T-helper 17 cell (primary cell): ENCODE measurements around the gene SLC1A1. TPM values are rescaled to one million over a fixed set of nuclear protein-coding genes. Genes with fewer than 3 reads are reported as not detected.

Experiments
- ATAC-seq: fragments of 150-1000 bp; cut with Tn5 transposase; 2 replicates; pipeline ENCODE4 v1.10.0; 2021; ENCODE audit warnings: mild to moderate bottlenecking, moderate library complexity
- DNase-seq, 3 donors: peaks; one replicate each; pipeline versions ENCODE4 v3.0.0 to v3.0.0-alpha.2; 2020 to 2021
- H3K9me3 ChIP-seq: one replicate; pipeline ENCODE4 v1.7.0; 2013; ENCODE audit warnings: low read length, mild to moderate bottlenecking; ENCODE audit not compliant: control insufficient read depth, poor library complexity, severe bottlenecking
- H3K27ac Mint-ChIP-seq: one replicate; pipeline ENCODE4 v1.8.0; 2022; ENCODE audit warnings: mild to moderate bottlenecking, moderate library complexity, mixed read lengths
- H3K27me3 Mint-ChIP-seq: one replicate; pipeline ENCODE4 v1.8.0; 2022; ENCODE audit warnings: mixed read lengths
- H3K36me3 Mint-ChIP-seq: one replicate; pipeline ENCODE4 v1.8.0; 2022; ENCODE audit warnings: low read depth, mixed read lengths
- H3K4me1 Mint-ChIP-seq: one replicate; pipeline ENCODE4 v1.8.0; 2022; ENCODE audit warnings: mild to moderate bottlenecking, mixed read lengths
- H3K4me3 Mint-ChIP-seq: one replicate; pipeline ENCODE4 v1.8.0; 2022; ENCODE audit warnings: mild to moderate bottlenecking, moderate library complexity, mixed read lengths
- total RNA-seq, 4 donors: library from RNA in 2 of 4; stranded (reverse) in 2 of 4; gene quantifications; one replicate each; pipeline ENCODE4 v1.2.3 and lab custom pipeline; 2022 to 2026

Gene SLC1A1
- total RNA-seq, 2 donors from 2014 or later: 0.07 to 0.13 TPM

- H3K27me3 Mint-ChIP-seq: peaks cover 16% of the 10 kb centered on the region
- no peak for ATAC-seq
- H3K9me3 ChIP-seq: no peaks in the 10 kb centered on the region
These were observed 88.7 kb downstream of the SLC1A1 start for GRCh38 chr9:4579001-4579400.

GRCh38 chr9:4581035-4581760 is 90.9 kb downstream of the SLC1A1 start:
- DNase-seq: no peak
- Mint-ChIP-seq H3K4me3 (no peak overlapping the region), H3K27ac (no peak overlapping the region), H3K36me3 (peaks cover 4% of the 10 kb centered on the region), H3K4me1 (no peaks in the 10 kb centered on the region), H3K27me3 (peaks cover 13% of the 10 kb centered on the region)
- ATAC-seq: no peak
- no peaks in the 10 kb centered on the region for H3K9me3 ChIP-seq

More at GRCh38 chr9:4579001-4579400, 88.7 kb downstream of the SLC1A1 start:
- H3K4me1 Mint-ChIP-seq: peaks cover 2% of the 10 kb centered on the region
- no peak for DNase-seq
- no peak overlapping the region for H3K27ac Mint-ChIP-seq
- peaks cover 4% of the 10 kb centered on the region for H3K36me3 Mint-ChIP-seq
- H3K4me3 Mint-ChIP-seq: no peak overlapping the region

GRCh38 chr9:4581861-4582565 is 91.7 kb downstream of the SLC1A1 start:
- Mint-ChIP-seq H3K27me3 (peaks cover 9% of the 10 kb centered on the region), H3K27ac (no peak overlapping the region), H3K4me1 (no peaks in the 10 kb centered on the region), H3K4me3 (no peak overlapping the region), H3K36me3 (peaks cover 4% of the 10 kb centered on the region)
- H3K9me3 ChIP-seq: no peaks in the 10 kb centered on the region
- no peak for ATAC-seq
- DNase-seq: no peak

GRCh38 chr9:4583001-4583400 is 92.7 kb downstream of the SLC1A1 start:
- Mint-ChIP-seq H3K4me3 (no peak overlapping the region), H3K27ac (no peak overlapping the region), H3K27me3 (peaks cover 9% of the 10 kb centered on the region), H3K4me1 (no peaks in the 10 kb centered on the region), H3K36me3 (peaks cover 2% of the 10 kb centered on the region)
- ATAC-seq (no peak), DNase-seq (no peak)
- H3K9me3 ChIP-seq: no peaks in the 10 kb centered on the region

GRCh38 chr9:4584636-4585035 is 94.4 kb downstream of the SLC1A1 start:
- Mint-ChIP-seq H3K27me3 (peaks cover 9% of the 10 kb centered on the region), H3K4me3 (no peak overlapping the region), H3K36me3 (peaks cover 2% of the 10 kb centered on the region), H3K4me1 (no peaks in the 10 kb centered on the region), H3K27ac (no peak overlapping the region)
- ATAC-seq (no peak), DNase-seq (no peak)
- no peaks in the 10 kb centered on the region for H3K9me3 ChIP-seq

GRCh38 chr9:4585135-4585534 is 94.9 kb downstream of the SLC1A1 start:
- H3K4me1 Mint-ChIP-seq: no peaks in the 10 kb centered on the region
- H3K36me3 Mint-ChIP-seq: peaks cover 2% of the 10 kb centered on the region
- no peak for DNase-seq
- H3K4me3 Mint-ChIP-seq: no peak overlapping the region
- ATAC-seq: no peak
- no peaks in the 10 kb centered on the region for H3K9me3 ChIP-seq
- H3K27ac Mint-ChIP-seq: no peak overlapping the region
- peaks cover 9% of the 10 kb centered on the region for H3K27me3 Mint-ChIP-seq

GRCh38 chr9:4588721-4589120 is 98.5 kb downstream of the SLC1A1 start:
- H3K27me3 Mint-ChIP-seq: no peaks in the 10 kb centered on the region
- H3K36me3 Mint-ChIP-seq: peaks cover 2% of the 10 kb centered on the region
- H3K4me3 Mint-ChIP-seq: no peak overlapping the region
- DNase-seq (no peak), ATAC-seq (no peak)
- peaks cover 4% of the 10 kb centered on the region for H3K4me1 Mint-ChIP-seq
- no peaks in the 10 kb centered on the region for H3K9me3 ChIP-seq
- H3K27ac Mint-ChIP-seq: no peak overlapping the region

- H3K9me3 ChIP-seq: no peaks in the 10 kb centered on the region
- no peak overlapping the region for H3K4me3 Mint-ChIP-seq
- H3K27ac Mint-ChIP-seq: no peak overlapping the region
- H3K4me1 Mint-ChIP-seq: peaks cover 15% of the 10 kb centered on the region
- peaks cover 10% of the 10 kb centered on the region for H3K36me3 Mint-ChIP-seq
- H3K27me3 Mint-ChIP-seq: no peaks in the 10 kb centered on the region
- no peak for DNase-seq
- no peak for ATAC-seq
These were observed 100.3 kb downstream of the SLC1A1 start for GRCh38 chr9:4590430-4591122.

- Mint-ChIP-seq H3K4me3 (no peak overlapping the region), H3K27ac (no peak overlapping the region), H3K4me1 (peaks cover 18% of the 10 kb centered on the region), H3K27me3 (no peaks in the 10 kb centered on the region), H3K36me3 (peaks cover 10% of the 10 kb centered on the region)
- ATAC-seq: no peak
- DNase-seq: no peak
- H3K9me3 ChIP-seq: no peaks in the 10 kb centered on the region
These were observed 100.8 kb downstream of the SLC1A1 start for GRCh38 chr9:4591123-4591500.

- DNase-seq (no peak), ATAC-seq (no peak)
- Mint-ChIP-seq H3K4me1 (peaks cover 27% of the 10 kb centered on the region), H3K27me3 (no peaks in the 10 kb centered on the region), H3K27ac (no peak overlapping the region), H3K36me3 (peaks cover 10% of the 10 kb centered on the region), H3K4me3 (no peak overlapping the region)
- H3K9me3 ChIP-seq: no peaks in the 10 kb centered on the region
These were observed 102.0 kb downstream of the SLC1A1 start for GRCh38 chr9:4592295-4592694.

GRCh38 chr9:4592886-4593285 is 102.6 kb downstream of the SLC1A1 start:
- no peak overlapping the region for H3K27ac Mint-ChIP-seq
- DNase-seq (no peak), ATAC-seq (no peak)
- H3K9me3 ChIP-seq: no peaks in the 10 kb centered on the region
- H3K27me3 Mint-ChIP-seq: no peaks in the 10 kb centered on the region
- peaks cover 27% of the 10 kb centered on the region for H3K4me1 Mint-ChIP-seq
- peaks cover 10% of the 10 kb centered on the region for H3K36me3 Mint-ChIP-seq
- no peak overlapping the region for H3K4me3 Mint-ChIP-seq

- no peaks in the 10 kb centered on the region for H3K27me3 Mint-ChIP-seq
- peaks cover 10% of the 10 kb centered on the region for H3K36me3 Mint-ChIP-seq
- no peak overlapping the region for H3K4me3 Mint-ChIP-seq
- no peaks in the 10 kb centered on the region for H3K9me3 ChIP-seq
- ATAC-seq (no peak), DNase-seq (no peak)
- peak overlapping the region; percentile 86 for H3K27ac Mint-ChIP-seq
- peaks cover 27% of the 10 kb centered on the region for H3K4me1 Mint-ChIP-seq
These were observed 104.3 kb downstream of the SLC1A1 start for GRCh38 chr9:4594545-4594944.

GRCh38 chr9:4594994-4595393 is 104.7 kb downstream of the SLC1A1 start:
- Mint-ChIP-seq H3K27ac (peak overlapping the region; percentile 86), H3K4me3 (peak overlapping the region; percentile 5), H3K36me3 (peaks cover 10% of the 10 kb centered on the region), H3K27me3 (no peaks in the 10 kb centered on the region), H3K4me1 (peaks cover 30% of the 10 kb centered on the region)
- ATAC-seq (no peak), DNase-seq (no peak)
- H3K9me3 ChIP-seq: no peaks in the 10 kb centered on the region
